Mucosa of descending colon (tissue), 3 donors: ENCODE measurements around the gene SZT2. TPM values are rescaled to one million over a fixed set of nuclear protein-coding genes. Genes with fewer than 3 reads are reported as not detected.

Source experiments
- ATAC-seq: fragments of 200-7000 bp; cut with Tn5 transposase; one replicate; pipeline ENCODE4 v1.9.1; 2020; ENCODE audit warnings: mild to moderate bottlenecking, moderate library complexity
- DNase-seq, 3 donors: peaks; one replicate each; pipeline ENCODE4 v3.0.0-alpha.2; 2020
- H3K36me3 ChIP-seq: fragments of 200-600 bp; one replicate; pipeline ENCODE4 v1.8.0; 2021; ENCODE audit warnings: low read depth, mild to moderate bottlenecking
- H3K4me1 ChIP-seq: fragments of 200-600 bp; one replicate; pipeline ENCODE4 v1.8.0; 2021; ENCODE audit warnings: low read depth, mild to moderate bottlenecking
- H3K4me3 ChIP-seq: fragments of 200-600 bp; one replicate; pipeline ENCODE4 v1.8.0; 2021; ENCODE audit warnings: mild to moderate bottlenecking
- H3K9me3 ChIP-seq: fragments of 200-600 bp; one replicate; pipeline ENCODE4 v1.8.0; 2021; ENCODE audit warnings: mild to moderate bottlenecking
- intact Hi-C, 2 donors: fragments of 100-400 bp; cut with DNase I in 1 of 2; cut with micrococcal nuclease in 1 of 2; formaldehyde crosslinking; loops; one replicate each; pipeline versions ENCODE4 v1.11.0 to v1.11.1; 2022; cut with DNase I, micrococcal nuclease
- total RNA-seq, 3 donors: library from RNA; stranded (reverse); fragmentation: NEBNext Ultra II Directional in 2 of 3; extraction: Animal tissue kit (Norgen Biotek cat#: 25700) in 2 of 3; gene quantifications; one replicate each; pipeline versions ENCODE4 v1.2.1 to v1.2.4, GENCODE V29; 2021 to 2023
- TF ChIP-seq, protein P1 (sequence below): fragments of 200-600 bp; IDR thresholded peaks from one replicate; pipeline ENCODE4 v1.8.0; 2022; ENCODE audit warnings: antibody characterized with exemption, mild to moderate bottlenecking
- donor health status: DM: no; HTN: no; CAD: no; lungs with moderate emphysema.
- donor health status: DM: no; HTN: no; CAD: no.
- donor health status: DM: no; HTN: yes; CAD: no.

SZT2 gene
- total RNA-seq, 3 donors from 2014 or later, result 61.7 to 93.6 (median 75.4) TPM

DNA sequence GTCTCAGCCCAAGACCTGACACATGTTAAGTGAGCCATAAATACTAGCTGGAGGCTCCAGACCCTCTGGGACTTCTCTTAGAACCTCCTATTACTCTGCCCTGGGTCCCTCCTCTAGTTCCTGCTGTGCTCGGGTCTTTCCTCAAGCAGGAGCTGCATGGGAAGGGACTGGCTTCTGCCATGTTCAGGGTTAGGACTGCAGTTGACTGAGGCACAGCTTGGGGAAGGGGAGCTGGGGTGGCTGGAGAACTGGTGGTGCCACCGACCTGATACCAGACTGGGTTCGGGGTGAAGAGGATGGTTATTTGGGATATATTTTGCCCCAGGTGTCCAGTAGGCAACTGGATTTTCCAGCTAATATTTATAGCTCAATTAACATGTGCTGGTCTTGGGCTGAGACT is 48.3 kb downstream of the SZT2 start:
- ATAC-seq (no peak), DNase-seq (no peak)
- no peak overlapping the region for H3K4me3 ChIP-seq
- intact Hi-C loops, result no loop called here
- TF ChIP-seq, protein P1, sequence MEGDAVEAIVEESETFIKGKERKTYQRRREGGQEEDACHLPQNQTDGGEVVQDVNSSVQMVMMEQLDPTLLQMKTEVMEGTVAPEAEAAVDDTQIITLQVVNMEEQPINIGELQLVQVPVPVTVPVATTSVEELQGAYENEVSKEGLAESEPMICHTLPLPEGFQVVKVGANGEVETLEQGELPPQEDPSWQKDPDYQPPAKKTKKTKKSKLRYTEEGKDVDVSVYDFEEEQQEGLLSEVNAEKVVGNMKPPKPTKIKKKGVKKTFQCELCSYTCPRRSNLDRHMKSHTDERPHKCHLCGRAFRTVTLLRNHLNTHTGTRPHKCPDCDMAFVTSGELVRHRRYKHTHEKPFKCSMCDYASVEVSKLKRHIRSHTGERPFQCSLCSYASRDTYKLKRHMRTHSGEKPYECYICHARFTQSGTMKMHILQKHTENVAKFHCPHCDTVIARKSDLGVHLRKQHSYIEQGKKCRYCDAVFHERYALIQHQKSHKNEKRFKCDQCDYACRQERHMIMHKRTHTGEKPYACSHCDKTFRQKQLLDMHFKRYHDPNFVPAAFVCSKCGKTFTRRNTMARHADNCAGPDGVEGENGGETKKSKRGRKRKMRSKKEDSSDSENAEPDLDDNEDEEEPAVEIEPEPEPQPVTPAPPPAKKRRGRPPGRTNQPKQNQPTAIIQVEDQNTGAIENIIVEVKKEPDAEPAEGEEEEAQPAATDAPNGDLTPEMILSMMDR, result no peak
- no peaks in the 10 kb centered on the region for H3K4me1 ChIP-seq
- no peaks in the 10 kb centered on the region for H3K9me3 ChIP-seq
- no peaks in the 10 kb centered on the region for H3K36me3 ChIP-seq

DNA sequence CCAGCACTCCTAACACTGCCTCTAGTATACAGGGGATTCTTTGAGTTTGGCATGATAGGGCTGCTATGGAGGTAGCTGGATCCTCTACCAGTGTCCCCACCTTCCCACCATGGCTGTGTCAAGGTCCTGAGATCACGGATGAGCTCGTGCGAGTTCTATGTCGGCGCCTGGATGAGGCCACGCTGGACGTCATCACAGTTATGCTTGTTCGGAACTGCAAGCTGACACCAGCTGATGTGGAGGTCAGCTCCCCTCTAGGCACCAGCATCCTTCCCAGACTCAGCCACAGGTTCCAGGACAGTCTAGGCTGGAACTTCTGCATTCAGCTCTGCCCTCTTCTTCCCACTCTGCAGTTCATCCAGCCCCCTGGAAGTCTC is 48.9 kb downstream of the SZT2 start:
- no peak for ATAC-seq
- no peak for DNase-seq
- Histone ChIP-seq H3K9me3 (no peaks in the 10 kb centered on the region), H3K4me1 (no peaks in the 10 kb centered on the region), H3K4me3 (no peak overlapping the region), H3K36me3 (no peaks in the 10 kb centered on the region)
- intact Hi-C loops, result no loop called here
- TF ChIP-seq, protein P1, result no peak

DNA sequence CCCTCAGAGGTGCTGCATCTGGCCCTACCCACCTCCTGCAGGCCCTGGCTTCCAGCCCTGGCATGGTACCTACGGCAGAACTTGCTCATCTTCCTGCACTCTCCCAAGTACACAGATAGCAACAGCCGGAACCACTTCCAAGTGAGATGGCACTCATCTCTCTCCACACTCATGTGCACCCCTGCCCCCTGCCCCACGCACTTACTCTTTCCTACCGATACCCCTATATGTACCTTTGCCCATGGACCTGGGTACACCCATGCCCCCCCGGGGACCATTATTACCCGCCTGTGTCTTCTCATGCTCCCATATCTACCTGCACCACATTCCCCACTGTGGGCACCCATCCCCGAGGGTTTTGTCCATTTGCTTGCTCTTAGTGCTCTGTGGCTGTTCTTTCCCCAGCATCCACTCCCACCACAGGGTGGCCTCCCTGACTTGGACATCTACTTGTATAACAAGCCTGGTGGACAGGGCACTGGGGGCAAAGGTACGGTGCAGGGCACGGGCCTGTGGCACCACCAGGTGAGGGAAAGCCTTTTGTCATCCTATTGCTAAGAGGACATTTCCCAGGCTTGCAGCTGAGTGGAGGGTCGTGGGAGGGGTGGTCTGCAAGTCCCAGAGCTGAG is 49.4 kb downstream of the SZT2 start:
- no peak overlapping the region for H3K4me3 ChIP-seq
- H3K4me1 ChIP-seq, result no peaks in the 10 kb centered on the region
- ATAC-seq (no peak), DNase-seq (peak in 1 of 3 donors; percentile 22)
- no peaks in the 10 kb centered on the region for H3K9me3 ChIP-seq
- intact Hi-C loops, result no loop called here
- no peaks in the 10 kb centered on the region for H3K36me3 ChIP-seq
- TF ChIP-seq, protein P1, result no peak

DNA sequence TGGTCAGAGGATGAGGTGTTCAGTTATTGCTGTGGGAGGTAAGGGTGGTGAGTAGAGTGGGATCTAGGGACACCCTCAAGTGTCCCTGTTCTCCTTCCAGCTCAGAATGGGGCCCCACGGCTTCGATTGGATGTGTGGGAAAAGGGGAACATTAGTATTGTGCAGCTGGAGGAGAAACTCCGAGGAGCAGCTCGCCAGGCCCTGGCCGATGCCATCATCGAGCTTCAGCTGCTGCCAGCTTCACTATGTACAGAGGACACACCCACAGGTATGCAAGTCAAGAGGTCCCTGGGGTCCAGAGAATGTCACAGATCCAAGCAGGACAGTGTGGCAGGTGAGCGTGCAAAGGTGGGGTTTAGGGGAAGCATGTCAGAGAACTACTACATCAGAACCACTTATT is 50.1 kb downstream of the SZT2 start:
- H3K4me1 ChIP-seq, result no peaks in the 10 kb centered on the region
- intact Hi-C loops, result no loop called here
- TF ChIP-seq, protein P1, result no peak
- H3K9me3 ChIP-seq, result no peaks in the 10 kb centered on the region
- DNase-seq (no peak), ATAC-seq (no peak)
- no peaks in the 10 kb centered on the region for H3K36me3 ChIP-seq
- H3K4me3 ChIP-seq, result no peak overlapping the region

GRCh38 chr1:43440358-43440757 is 50.7 kb downstream of the SZT2 start:
- intact Hi-C loops, result no loop called here
- Histone ChIP-seq H3K4me1 (no peaks in the 10 kb centered on the region), H3K4me3 (no peak overlapping the region), H3K9me3 (no peaks in the 10 kb centered on the region), H3K36me3 (no peaks in the 10 kb centered on the region)
- DNase-seq, result no peak
- ATAC-seq, result no peak
- TF ChIP-seq, protein P1, result no peak
